ENCODE measurements around the gene INSC.
A peak's percentile ranks its signal among the peaks of the same experiment; 100 is the strongest.

DNA sequence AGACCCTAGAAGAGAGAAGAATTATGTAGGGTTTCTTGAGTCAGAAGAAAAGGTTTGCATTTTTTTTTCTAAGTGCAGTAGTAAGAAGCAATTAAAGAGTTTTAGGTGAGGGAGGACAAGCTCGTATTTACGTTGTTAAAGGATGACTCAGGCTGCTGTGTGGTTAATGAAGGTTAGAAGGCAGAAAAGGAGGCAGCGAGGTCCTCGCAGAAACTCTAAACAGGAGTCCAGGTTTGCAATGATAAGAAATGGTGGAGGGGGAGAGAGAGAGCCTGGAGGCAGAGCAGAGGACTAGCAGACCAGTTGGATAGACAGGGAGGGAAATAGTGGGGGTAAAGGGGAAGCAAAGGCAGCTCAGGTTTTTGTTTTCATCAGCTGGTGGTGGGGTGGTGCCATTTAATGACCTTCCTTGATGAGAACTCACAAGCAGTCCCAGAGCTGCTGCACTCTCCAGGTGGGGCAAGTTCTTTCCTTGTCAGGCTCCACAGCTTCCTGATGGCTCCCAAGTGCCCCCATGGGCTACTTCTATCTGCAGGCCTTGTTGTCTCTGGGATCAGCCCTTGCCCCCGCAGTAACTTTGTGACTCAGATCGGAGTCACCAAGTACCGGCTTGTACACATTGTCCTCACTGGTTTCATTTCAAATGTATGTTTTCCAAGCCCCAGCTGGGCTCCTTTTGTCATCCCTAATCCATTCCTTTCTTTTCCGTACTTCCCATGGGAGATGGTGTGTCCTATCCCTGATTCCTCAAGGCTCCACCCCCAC is 8.3 kb upstream of the INSC start:
- TF ChIP-seq, protein P1, sequence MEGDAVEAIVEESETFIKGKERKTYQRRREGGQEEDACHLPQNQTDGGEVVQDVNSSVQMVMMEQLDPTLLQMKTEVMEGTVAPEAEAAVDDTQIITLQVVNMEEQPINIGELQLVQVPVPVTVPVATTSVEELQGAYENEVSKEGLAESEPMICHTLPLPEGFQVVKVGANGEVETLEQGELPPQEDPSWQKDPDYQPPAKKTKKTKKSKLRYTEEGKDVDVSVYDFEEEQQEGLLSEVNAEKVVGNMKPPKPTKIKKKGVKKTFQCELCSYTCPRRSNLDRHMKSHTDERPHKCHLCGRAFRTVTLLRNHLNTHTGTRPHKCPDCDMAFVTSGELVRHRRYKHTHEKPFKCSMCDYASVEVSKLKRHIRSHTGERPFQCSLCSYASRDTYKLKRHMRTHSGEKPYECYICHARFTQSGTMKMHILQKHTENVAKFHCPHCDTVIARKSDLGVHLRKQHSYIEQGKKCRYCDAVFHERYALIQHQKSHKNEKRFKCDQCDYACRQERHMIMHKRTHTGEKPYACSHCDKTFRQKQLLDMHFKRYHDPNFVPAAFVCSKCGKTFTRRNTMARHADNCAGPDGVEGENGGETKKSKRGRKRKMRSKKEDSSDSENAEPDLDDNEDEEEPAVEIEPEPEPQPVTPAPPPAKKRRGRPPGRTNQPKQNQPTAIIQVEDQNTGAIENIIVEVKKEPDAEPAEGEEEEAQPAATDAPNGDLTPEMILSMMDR (IDR thresholded peaks at IDR 0.05 in 2 of 3, conservative IDR thresholded peaks at IDR 0.05 in 1 of 3; ENCODE audit: borderline replicate concordance in 1 of 3, insufficient read depth in 1 of 3, low read depth in 2 of 3, low read length in 2 of 3): no peak
- no peak for TF ChIP-seq EZH2 (IDR thresholded peaks at IDR 0.05)
- peak; percentile 71; the same call in 1 of the 2 replicates for TF ChIP-seq SRF (IDR thresholded peaks at IDR 0.05; ENCODE audit: low read depth)
- TF ChIP-seq, protein P2, sequence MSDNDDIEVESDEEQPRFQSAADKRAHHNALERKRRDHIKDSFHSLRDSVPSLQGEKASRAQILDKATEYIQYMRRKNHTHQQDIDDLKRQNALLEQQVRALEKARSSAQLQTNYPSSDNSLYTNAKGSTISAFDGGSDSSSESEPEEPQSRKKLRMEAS (IDR thresholded peaks at IDR 0.05): peak; percentile 64; the same call in 1 of the 2 replicates

Measured in HCT116 (cell line).